Neural cell (in vitro differentiated cells): ENCODE results near the gene ALDH16A1. TPM values are rescaled to one million over a fixed set of nuclear protein-coding genes. Genes with fewer than 3 reads are reported as not detected.

Source experiments
- H2AFZ ChIP-seq: fragments of 200-600, 300-800 bp; sonication (generic), shearing (Covaris generic); 2 replicates; pipeline ENCODE4 v1.6.0; 2014; ENCODE audit warnings: low read depth, mild to moderate bottlenecking, antibody characterized with exemption, low read length, moderate library complexity
- H3F3A ChIP-seq: fragments of 200-600 bp; shearing (Covaris generic); 2 replicates; pipeline ENCODE4 v1.6.1; 2016; ENCODE audit warnings: mild to moderate bottlenecking, moderate library complexity, mixed read lengths, antibody characterized with exemption, low read length; ENCODE audit not compliant: insufficient read depth, poor library complexity, severe bottlenecking
- H3K27ac ChIP-seq: fragments of 200-600, 300-800 bp; sonication (generic), shearing (Covaris generic); 2 replicates; pipeline ENCODE4 v1.5.1; 2014; ENCODE audit warnings: mild to moderate bottlenecking, low read length, moderate library complexity
- H3K27me3 ChIP-seq: fragments of 300-800, 200-600 bp; sonication (generic), shearing (Covaris generic); 2 replicates; pipeline ENCODE4 v1.6.0; 2014; ENCODE audit warnings: mild to moderate bottlenecking, low read depth, low read length, moderate library complexity; ENCODE audit not compliant: insufficient read depth
- H3K36me3 ChIP-seq: fragments of 300-800, 200-600 bp; sonication (generic), shearing (Covaris generic); 2 replicates; pipeline ENCODE4 v1.5.1; 2014; ENCODE audit warnings: mild to moderate bottlenecking, antibody characterized with exemption, low read length, moderate library complexity; ENCODE audit not compliant: insufficient read depth
- H3K4me2 ChIP-seq: fragments of 300-800, 200-600 bp; sonication (generic), shearing (Covaris generic); 2 replicates; pipeline ENCODE4 v1.6.0; 2014; ENCODE audit warnings: mild to moderate bottlenecking, low read length
- H3K4me3 ChIP-seq: fragments of 300-800, 200-600 bp; sonication (generic), shearing (Covaris generic); 2 replicates; pipeline ENCODE4 v1.5.1; 2014; ENCODE audit warnings: mild to moderate bottlenecking, low read length, moderate library complexity
- H3K79me2 ChIP-seq: fragments of 200-600 bp; shearing (Covaris generic); replicated peaks from 2 replicates; pipeline ENCODE4 v1.6.0; 2014; ENCODE audit warnings: mild to moderate bottlenecking, low read length, moderate library complexity; ENCODE audit not compliant: insufficient read depth
- H3K9ac ChIP-seq: fragments of 300-800, 200-600 bp; sonication (generic), shearing (Covaris generic); 2 replicates; pipeline ENCODE4 v1.6.1; 2016; ENCODE audit warnings: mild to moderate bottlenecking, low read length, mixed read lengths
- H3K9me2 ChIP-seq: fragments of 200-600 bp; shearing (Covaris generic); 2 replicates; pipeline ENCODE4 v1.6.1; 2016; ENCODE audit warnings: mild to moderate bottlenecking, low read length, mixed read lengths; ENCODE audit not compliant: insufficient read depth
- H3K9me3 ChIP-seq: fragments of 200-600, 300-800 bp; sonication (generic), shearing (Covaris generic); 2 replicates; pipeline ENCODE4 v1.6.1; 2016; ENCODE audit warnings: mild to moderate bottlenecking, mixed run types, low read length, moderate library complexity, mixed read lengths
- H4K20me1 ChIP-seq: fragments of 200-600 bp; shearing (Covaris generic); 2 replicates; pipeline ENCODE4 v1.6.1; 2016; ENCODE audit warnings: mild to moderate bottlenecking, mixed run types; ENCODE audit not compliant: insufficient read depth
- EP300 ChIP-seq: fragments of 450-650 bp; conservative IDR thresholded peaks from 2 replicates; pipeline ENCODE4 v1.6.1; 2014; ENCODE audit warnings: antibody characterized with exemption, mild to moderate bottlenecking, moderate library complexity; ENCODE audit not compliant: poor library complexity, severe bottlenecking
- EZH2 ChIP-seq: fragments of 200-600, 300-800 bp; shearing (Covaris generic), sonication (generic); IDR thresholded peaks from 2 replicates; pipeline ENCODE4 v1.6.1; 2014; ENCODE audit warnings: antibody characterized with exemption, low read length, borderline replicate concordance, mild to moderate bottlenecking; ENCODE audit not compliant: insufficient read depth, poor library complexity, severe bottlenecking
- MXI1 ChIP-seq: fragments of 450-650 bp; conservative IDR thresholded peaks from 2 replicates; pipeline ENCODE4 v1.6.1; 2014; ENCODE audit warnings: antibody characterized with exemption, mild to moderate bottlenecking; ENCODE audit not compliant: poor library complexity, severe bottlenecking
- POLR2AphosphoS5 ChIP-seq: IDR thresholded peaks from 2 replicates; pipeline ENCODE4 v1.6.1; 2012
- RAD21 ChIP-seq: fragments of 450-650 bp; conservative IDR thresholded peaks from 2 replicates; pipeline ENCODE4 v1.6.1; 2014; ENCODE audit warnings: antibody characterized with exemption, mild to moderate bottlenecking, moderate library complexity
- SMC3 ChIP-seq: fragments of 450-650 bp; conservative IDR thresholded peaks from 2 replicates; pipeline ENCODE4 v1.6.1; 2014; ENCODE audit warnings: antibody characterized with exemption, mild to moderate bottlenecking, moderate library complexity; ENCODE audit not compliant: poor library complexity
- TAF1 ChIP-seq: IDR thresholded peaks from 2 replicates; pipeline ENCODE4 v1.6.1; 2012; ENCODE audit warnings: low read depth
- polyA plus RNA-seq: library from polyadenylated mRNA; depleted of rRNA; stranded (reverse); fragments of >200 nt; gene quantifications from 2 replicates; pipeline ENCODE4 v1.2.3, GENCODE V29; 2014
- TF ChIP-seq, protein P1 (sequence below): fragments of 450-650 bp; IDR thresholded peaks from 2 replicates; pipeline ENCODE4 v1.5.1; 2014; ENCODE audit warnings: antibody characterized with exemption, mild to moderate bottlenecking, moderate library complexity; ENCODE audit not compliant: poor library complexity, severe bottlenecking
- TF ChIP-seq, protein P2 (sequence below): IDR thresholded peaks from 2 replicates; pipeline ENCODE4 v1.6.1; 2012; ENCODE audit warnings: borderline replicate concordance

ALDH16A1 gene
- polyA plus RNA-seq, 1 donor from 2014 or later = 13.5 TPM

DNA sequence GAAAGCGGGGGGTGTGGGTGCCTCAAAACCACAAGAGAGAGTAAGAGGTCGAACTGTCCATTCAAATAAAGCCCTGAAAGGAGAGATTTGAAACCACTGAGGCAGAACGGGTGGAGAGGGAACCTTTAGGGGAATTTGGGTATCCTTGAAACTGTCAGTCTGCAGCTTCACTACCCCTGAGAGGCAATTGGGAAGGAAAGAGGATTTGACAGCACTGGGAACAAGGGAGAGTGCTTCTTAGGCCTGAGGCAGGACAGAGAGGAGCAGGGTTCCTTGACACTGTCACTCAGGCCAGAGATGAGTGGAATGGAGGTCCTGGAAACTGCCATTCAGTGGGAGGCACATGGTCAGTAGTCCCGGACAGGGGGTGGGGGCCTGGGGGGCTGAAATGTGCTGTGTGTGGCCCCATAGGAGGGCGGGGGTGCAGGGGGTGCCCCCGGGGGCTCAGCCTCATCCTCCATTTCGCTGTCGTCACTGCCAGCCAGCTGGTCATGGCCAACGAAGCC, 22.8 kb upstream of the ALDH16A1 start:
- Histone ChIP-seq H3K9ac (no peak overlapping the region), H3K79me2 (no peaks in the 10 kb centered on the region), H3K4me3 (no peak overlapping the region), H3K9me2 (no peaks in the 10 kb centered on the region), H3K27ac (no peak overlapping the region), H2AFZ (no peak overlapping the region), H3K27me3 (peaks cover 55% of the 10 kb centered on the region), H3K36me3 (no peaks in the 10 kb centered on the region), H3F3A (no peaks in the 10 kb centered on the region), H3K4me2 (no peak overlapping the region), H4K20me1 (no peaks in the 10 kb centered on the region), H3K9me3 (peaks cover 8% of the 10 kb centered on the region)
- no peak for TF ChIP-seq TAF1
- TF ChIP-seq SMC3 = no peak
- no peak for TF ChIP-seq MXI1
- TF ChIP-seq, protein P1, sequence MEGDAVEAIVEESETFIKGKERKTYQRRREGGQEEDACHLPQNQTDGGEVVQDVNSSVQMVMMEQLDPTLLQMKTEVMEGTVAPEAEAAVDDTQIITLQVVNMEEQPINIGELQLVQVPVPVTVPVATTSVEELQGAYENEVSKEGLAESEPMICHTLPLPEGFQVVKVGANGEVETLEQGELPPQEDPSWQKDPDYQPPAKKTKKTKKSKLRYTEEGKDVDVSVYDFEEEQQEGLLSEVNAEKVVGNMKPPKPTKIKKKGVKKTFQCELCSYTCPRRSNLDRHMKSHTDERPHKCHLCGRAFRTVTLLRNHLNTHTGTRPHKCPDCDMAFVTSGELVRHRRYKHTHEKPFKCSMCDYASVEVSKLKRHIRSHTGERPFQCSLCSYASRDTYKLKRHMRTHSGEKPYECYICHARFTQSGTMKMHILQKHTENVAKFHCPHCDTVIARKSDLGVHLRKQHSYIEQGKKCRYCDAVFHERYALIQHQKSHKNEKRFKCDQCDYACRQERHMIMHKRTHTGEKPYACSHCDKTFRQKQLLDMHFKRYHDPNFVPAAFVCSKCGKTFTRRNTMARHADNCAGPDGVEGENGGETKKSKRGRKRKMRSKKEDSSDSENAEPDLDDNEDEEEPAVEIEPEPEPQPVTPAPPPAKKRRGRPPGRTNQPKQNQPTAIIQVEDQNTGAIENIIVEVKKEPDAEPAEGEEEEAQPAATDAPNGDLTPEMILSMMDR = no peak
- no peak for TF ChIP-seq EZH2
- no peak for TF ChIP-seq EP300
- TF ChIP-seq, protein P2, sequence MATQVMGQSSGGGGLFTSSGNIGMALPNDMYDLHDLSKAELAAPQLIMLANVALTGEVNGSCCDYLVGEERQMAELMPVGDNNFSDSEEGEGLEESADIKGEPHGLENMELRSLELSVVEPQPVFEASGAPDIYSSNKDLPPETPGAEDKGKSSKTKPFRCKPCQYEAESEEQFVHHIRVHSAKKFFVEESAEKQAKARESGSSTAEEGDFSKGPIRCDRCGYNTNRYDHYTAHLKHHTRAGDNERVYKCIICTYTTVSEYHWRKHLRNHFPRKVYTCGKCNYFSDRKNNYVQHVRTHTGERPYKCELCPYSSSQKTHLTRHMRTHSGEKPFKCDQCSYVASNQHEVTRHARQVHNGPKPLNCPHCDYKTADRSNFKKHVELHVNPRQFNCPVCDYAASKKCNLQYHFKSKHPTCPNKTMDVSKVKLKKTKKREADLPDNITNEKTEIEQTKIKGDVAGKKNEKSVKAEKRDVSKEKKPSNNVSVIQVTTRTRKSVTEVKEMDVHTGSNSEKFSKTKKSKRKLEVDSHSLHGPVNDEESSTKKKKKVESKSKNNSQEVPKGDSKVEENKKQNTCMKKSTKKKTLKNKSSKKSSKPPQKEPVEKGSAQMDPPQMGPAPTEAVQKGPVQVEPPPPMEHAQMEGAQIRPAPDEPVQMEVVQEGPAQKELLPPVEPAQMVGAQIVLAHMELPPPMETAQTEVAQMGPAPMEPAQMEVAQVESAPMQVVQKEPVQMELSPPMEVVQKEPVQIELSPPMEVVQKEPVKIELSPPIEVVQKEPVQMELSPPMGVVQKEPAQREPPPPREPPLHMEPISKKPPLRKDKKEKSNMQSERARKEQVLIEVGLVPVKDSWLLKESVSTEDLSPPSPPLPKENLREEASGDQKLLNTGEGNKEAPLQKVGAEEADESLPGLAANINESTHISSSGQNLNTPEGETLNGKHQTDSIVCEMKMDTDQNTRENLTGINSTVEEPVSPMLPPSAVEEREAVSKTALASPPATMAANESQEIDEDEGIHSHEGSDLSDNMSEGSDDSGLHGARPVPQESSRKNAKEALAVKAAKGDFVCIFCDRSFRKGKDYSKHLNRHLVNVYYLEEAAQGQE = no peak
- TF ChIP-seq RAD21 = no peak
- no peak for TF ChIP-seq POLR2AphosphoS5

DNA sequence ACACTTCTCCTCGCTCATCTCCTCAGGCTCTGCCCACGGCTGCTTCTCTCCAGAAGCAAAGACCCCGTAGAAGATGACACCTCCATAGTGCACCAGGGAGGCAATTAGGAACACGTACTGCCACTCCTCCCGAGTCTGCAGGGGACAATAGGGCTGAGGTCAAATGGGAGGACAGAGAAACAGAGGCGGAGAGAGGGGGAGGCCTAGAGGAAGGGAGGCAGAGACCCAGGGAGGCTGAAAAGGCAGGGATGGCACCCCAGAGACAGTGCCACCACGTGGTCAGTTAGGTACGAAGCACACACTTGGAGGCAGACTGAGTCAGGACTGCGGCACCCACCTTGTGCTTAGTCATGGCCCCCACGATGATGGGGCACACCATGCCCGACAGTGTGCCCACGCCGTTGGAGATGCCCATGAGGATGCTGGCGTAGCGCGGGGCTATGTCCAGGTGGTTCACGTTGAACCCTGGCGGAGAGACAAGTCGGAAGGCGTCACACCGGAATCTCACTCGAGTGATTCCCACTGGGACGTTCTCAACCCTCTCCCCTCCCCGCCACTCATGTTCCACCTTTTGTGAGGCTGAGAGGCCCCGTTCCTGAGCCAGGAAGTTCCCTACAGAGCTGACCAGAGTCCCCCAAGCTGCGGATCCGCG, 22.2 kb upstream of the ALDH16A1 start:
- H3K27me3 ChIP-seq = peaks cover 49% of the 10 kb centered on the region
- no peaks in the 10 kb centered on the region for H3K36me3 ChIP-seq
- H2AFZ ChIP-seq = no peak overlapping the region

More for the DNA sequence above, 22.2 kb upstream of the ALDH16A1 start:
- no peaks in the 10 kb centered on the region for H3K79me2 ChIP-seq
- no peak overlapping the region for H3K27ac ChIP-seq
- no peak overlapping the region for H3K4me2 ChIP-seq
- no peak overlapping the region for H3K4me3 ChIP-seq
- H3F3A ChIP-seq = no peaks in the 10 kb centered on the region
- no peaks in the 10 kb centered on the region for H3K9me2 ChIP-seq
- H3K9me3 ChIP-seq = peaks cover 8% of the 10 kb centered on the region
- H3K9ac ChIP-seq = no peak overlapping the region
- H4K20me1 ChIP-seq = no peaks in the 10 kb centered on the region
- no peak for TF ChIP-seq TAF1
- no peak for TF ChIP-seq EP300
- TF ChIP-seq, protein P1 = no peak
- no peak for TF ChIP-seq EZH2
- TF ChIP-seq POLR2AphosphoS5 = no peak
- TF ChIP-seq, protein P2 = no peak
- TF ChIP-seq MXI1 = no peak
- no peak for TF ChIP-seq RAD21
- no peak for TF ChIP-seq SMC3
